HepG2 (cell line): ENCODE measurements around the gene NOA1. TPM values are rescaled to one million over a fixed set of nuclear protein-coding genes. Genes with fewer than 3 reads are reported as not detected.

Experiments
- CHD4 ChIP-seq: fragments of 200-600 bp; sonication (generic); IDR thresholded peaks from 2 replicates; pipeline ENCODE4 v1.7.0; 2017; ENCODE audit warnings: mild to moderate bottlenecking, low read length, borderline replicate concordance
- DNMT1 ChIP-seq: sonication (generic); formaldehyde crosslinking; IDR thresholded peaks from 2 replicates; pipeline ENCODE4 v1.5.1; 2020; ENCODE audit warnings: mild to moderate bottlenecking, missing genetic modification reagents
- NONO ChIP-seq, 2 experiments: fragments of 450-650 bp in 1 of 2; sonication (generic) in 1 of 2; formaldehyde crosslinking in 1 of 2; IDR thresholded peaks in 1 of 2; conservative IDR thresholded peaks in 1 of 2; 2 replicates each; pipeline versions ENCODE4 v1.6.1 to v1.8.0; 2017 to 2022; ENCODE audit warnings: mild to moderate bottlenecking in 1 of 2, missing genetic modification reagents in 1 of 2, moderate library complexity in 1 of 2
- POLR2AphosphoS5 ChIP-seq: IDR thresholded peaks from 2 replicates; pipeline ENCODE4 v1.6.1; 2012; ENCODE audit warnings: low read depth, low read length
- POLR2G ChIP-seq: fragments of 200-400 bp; formaldehyde crosslinking; IDR thresholded peaks from 2 replicates; pipeline ENCODE4 v1.6.1; 2018; ENCODE audit warnings: mild to moderate bottlenecking, low read depth, low read length, moderate library complexity
- SRSF4 ChIP-seq: fragments of 200-400 bp; formaldehyde crosslinking; IDR thresholded peaks from one replicate; pipeline ENCODE4 v1.6.1; 2018; ENCODE audit warnings: mild to moderate bottlenecking, low read depth, low read length, moderate library complexity; ENCODE audit not compliant: poor library complexity, severe bottlenecking
- YEATS2 ChIP-seq: sonication (generic); formaldehyde crosslinking; IDR thresholded peaks from 2 replicates; pipeline ENCODE4 v1.4.0; 2020; ENCODE audit warnings: missing genetic modification reagents, borderline replicate concordance
- ZBTB3 ChIP-seq: sonication (generic); formaldehyde crosslinking; IDR thresholded peaks from 2 replicates; pipeline ENCODE4 v1.4.0; 2020; ENCODE audit warnings: low read depth, mild to moderate bottlenecking, moderate library complexity, missing genetic modification reagents, borderline replicate concordance
- ZBTB7B ChIP-seq: sonication (generic); formaldehyde crosslinking; IDR thresholded peaks from 2 replicates; pipeline ENCODE4 v1.4.0; 2020; ENCODE audit warnings: missing genetic modification reagents
- ZNF296 ChIP-seq: sonication (generic); formaldehyde crosslinking; conservative IDR thresholded peaks from 2 replicates; pipeline ENCODE4 v1.5.0; 2020; ENCODE audit warnings: mild to moderate bottlenecking, missing genetic modification reagents
- ZNF33B ChIP-seq: sonication (generic); formaldehyde crosslinking; IDR thresholded peaks from 2 replicates; pipeline ENCODE4 v1.5.1; 2020; ENCODE audit warnings: mild to moderate bottlenecking, missing genetic modification reagents
- ZNF446 ChIP-seq: sonication (generic); formaldehyde crosslinking; IDR thresholded peaks from 2 replicates; pipeline ENCODE4 v1.5.0; 2020; ENCODE audit warnings: mild to moderate bottlenecking, missing genetic modification reagents
- ZNF484 ChIP-seq: sonication (generic); formaldehyde crosslinking; IDR thresholded peaks from 2 replicates; pipeline ENCODE4 v1.5.1; 2020; ENCODE audit warnings: mild to moderate bottlenecking, low read depth, missing genetic modification reagents, borderline replicate concordance
- ZNF709 ChIP-seq: sonication (generic); formaldehyde crosslinking; IDR thresholded peaks from 2 replicates; pipeline ENCODE4 v1.5.0; 2020; ENCODE audit warnings: mild to moderate bottlenecking, missing genetic modification reagents
- ZNF713 ChIP-seq: sonication (generic); formaldehyde crosslinking; IDR thresholded peaks from 2 replicates; pipeline ENCODE4 v1.4.0; 2020; ENCODE audit warnings: mild to moderate bottlenecking, missing genetic modification reagents
- ZNF766 ChIP-seq: sonication (generic); formaldehyde crosslinking; IDR thresholded peaks from 2 replicates; pipeline ENCODE4 v1.5.0; 2020; ENCODE audit warnings: missing genetic modification reagents, borderline replicate concordance
- ZNF883 ChIP-seq: sonication (generic); formaldehyde crosslinking; IDR thresholded peaks from 2 replicates; pipeline ENCODE4 v1.5.1; 2020; ENCODE audit warnings: mild to moderate bottlenecking, missing genetic modification reagents; ENCODE audit errors: not compliant biosample characterization
- polyA plus RNA-seq, 8 experiments: library from polyadenylated mRNA; depleted of rRNA in 3 of 8; stranded (reverse) in 7 of 8; unstranded in 1 of 8; fragments of >200 nt; fragmentation: Illumina TruSeq in 4 of 8; extraction: Trizol in 4 of 8; gene quantifications; 2 replicates each; pipeline versions ENCODE4 v1.2.1 to v1.2.3, GENCODE V29; 2011 to 2016; ENCODE audit warnings: low read depth in 4 of 8, missing spikeins in 1 of 8, mixed read lengths in 1 of 8; ENCODE audit not compliant: insufficient read depth in 1 of 8
- total RNA-seq, 5 experiments: library from RNA; depleted of rRNA; stranded (reverse); fragments of >200 nt; fragmentation: Illumina TruSeq; extraction: Trizol; gene quantifications; 2 replicates each; pipeline ENCODE4 v1.2.3, GENCODE V29; 2016; ENCODE audit warnings: low read depth in 1 of 5
- TF ChIP-seq, protein P1 (sequence below): sonication (generic); formaldehyde crosslinking; IDR thresholded peaks from 2 replicates; pipeline ENCODE4 v1.4.0; 2020; ENCODE audit warnings: mild to moderate bottlenecking, missing genetic modification reagents
- TF ChIP-seq, protein P2 (sequence below): sonication (generic); formaldehyde crosslinking; IDR thresholded peaks from 2 replicates; pipeline ENCODE4 v1.5.0; 2020; ENCODE audit warnings: mild to moderate bottlenecking, missing genetic modification reagents, moderate library complexity
- TF ChIP-seq, protein P3 (sequence below): IDR thresholded peaks from 2 replicates; pipeline ENCODE4 v1.6.1; 2018; ENCODE audit warnings: missing genetic modification reagents
- TF ChIP-seq, protein P4 (sequence below): sonication (generic); formaldehyde crosslinking; IDR thresholded peaks from 2 replicates; pipeline ENCODE4 v1.4.0; 2020; ENCODE audit warnings: low read depth, mild to moderate bottlenecking, missing genetic modification reagents
- TF ChIP-seq, protein P5 (sequence below): sonication (generic); formaldehyde crosslinking; IDR thresholded peaks from 2 replicates; pipeline ENCODE4 v1.5.1; 2020; ENCODE audit warnings: missing genetic modification reagents, mild to moderate bottlenecking, borderline replicate concordance

The NOA1 gene
- total and polyA plus RNA-seq, 2 of the 13 experiments (the other 11 are each of a cell fraction or from before 2014, with no cell fraction given), result 17.3 to 19.0 TPM

DNA sequence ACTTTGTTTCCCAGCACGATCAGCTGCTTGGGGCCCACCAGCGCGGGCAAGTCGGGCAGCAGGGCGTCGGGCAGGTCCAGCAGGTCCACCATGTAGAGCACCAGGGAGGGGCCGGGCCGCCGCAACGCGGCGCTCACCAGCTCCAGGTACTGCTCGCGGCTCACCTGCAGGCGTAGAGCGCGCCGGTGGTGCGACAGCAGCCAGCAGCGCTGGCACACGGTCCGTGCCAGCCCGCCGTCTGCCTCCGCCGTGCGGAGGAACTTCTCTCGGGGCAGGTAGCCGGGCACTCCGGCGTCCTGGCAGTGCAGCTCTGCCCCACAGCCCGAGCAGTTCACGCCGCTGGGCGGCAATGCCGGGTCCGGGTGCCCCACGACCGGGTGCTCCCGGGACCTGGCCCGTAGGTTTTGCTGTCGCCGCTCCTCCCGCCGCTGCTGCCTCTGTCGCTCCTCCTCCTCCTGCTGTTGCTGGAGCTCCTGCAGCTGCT is 527 bp downstream of the NOA1 start (continued):
- TF ChIP-seq, protein P1, sequence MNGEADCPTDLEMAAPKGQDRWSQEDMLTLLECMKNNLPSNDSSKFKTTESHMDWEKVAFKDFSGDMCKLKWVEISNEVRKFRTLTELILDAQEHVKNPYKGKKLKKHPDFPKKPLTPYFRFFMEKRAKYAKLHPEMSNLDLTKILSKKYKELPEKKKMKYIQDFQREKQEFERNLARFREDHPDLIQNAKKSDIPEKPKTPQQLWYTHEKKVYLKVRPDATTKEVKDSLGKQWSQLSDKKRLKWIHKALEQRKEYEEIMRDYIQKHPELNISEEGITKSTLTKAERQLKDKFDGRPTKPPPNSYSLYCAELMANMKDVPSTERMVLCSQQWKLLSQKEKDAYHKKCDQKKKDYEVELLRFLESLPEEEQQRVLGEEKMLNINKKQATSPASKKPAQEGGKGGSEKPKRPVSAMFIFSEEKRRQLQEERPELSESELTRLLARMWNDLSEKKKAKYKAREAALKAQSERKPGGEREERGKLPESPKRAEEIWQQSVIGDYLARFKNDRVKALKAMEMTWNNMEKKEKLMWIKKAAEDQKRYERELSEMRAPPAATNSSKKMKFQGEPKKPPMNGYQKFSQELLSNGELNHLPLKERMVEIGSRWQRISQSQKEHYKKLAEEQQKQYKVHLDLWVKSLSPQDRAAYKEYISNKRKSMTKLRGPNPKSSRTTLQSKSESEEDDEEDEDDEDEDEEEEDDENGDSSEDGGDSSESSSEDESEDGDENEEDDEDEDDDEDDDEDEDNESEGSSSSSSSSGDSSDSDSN (CRISPR knock-in tag), result peak; percentile 82
- TF ChIP-seq POLR2G (no peak), ZNF709 (peak; percentile 74; the same call in 1 of the 2 replicates), ZNF446 (CRISPR knock-in tag) (0 out of 2 replicates have a peak, but pooled peaks have one; percentile 20), NONO (IDR thresholded peaks at IDR 0.05) (no peak), NONO (CRISPR knock-in tag; conservative IDR thresholded peaks at IDR 0.05) (peak; percentile 53; the same call in 1 of the 2 replicates), ZNF883 (CRISPR knock-in tag) (peak; percentile 11), DNMT1 (CRISPR knock-in tag) (no peak), ZNF766 (no peak), ZBTB3 (0 out of 2 replicates have a peak, but pooled peaks have one; percentile 65), ZNF296 (CRISPR knock-in tag) (peak; percentile 53; the same call in 1 of the 2 replicates), ZNF484 (CRISPR knock-in tag) (no peak), POLR2AphosphoS5 (no peak), CHD4 (no peak), YEATS2 (CRISPR knock-in tag) (no peak), ZBTB7B (CRISPR knock-in tag) (no peak), ZNF713 (CRISPR knock-in tag) (no peak), ZNF33B (CRISPR knock-in tag) (peak; percentile 82; the same call in 1 of the 2 replicates), SRSF4 (no peak)
- TF ChIP-seq, protein P2, sequence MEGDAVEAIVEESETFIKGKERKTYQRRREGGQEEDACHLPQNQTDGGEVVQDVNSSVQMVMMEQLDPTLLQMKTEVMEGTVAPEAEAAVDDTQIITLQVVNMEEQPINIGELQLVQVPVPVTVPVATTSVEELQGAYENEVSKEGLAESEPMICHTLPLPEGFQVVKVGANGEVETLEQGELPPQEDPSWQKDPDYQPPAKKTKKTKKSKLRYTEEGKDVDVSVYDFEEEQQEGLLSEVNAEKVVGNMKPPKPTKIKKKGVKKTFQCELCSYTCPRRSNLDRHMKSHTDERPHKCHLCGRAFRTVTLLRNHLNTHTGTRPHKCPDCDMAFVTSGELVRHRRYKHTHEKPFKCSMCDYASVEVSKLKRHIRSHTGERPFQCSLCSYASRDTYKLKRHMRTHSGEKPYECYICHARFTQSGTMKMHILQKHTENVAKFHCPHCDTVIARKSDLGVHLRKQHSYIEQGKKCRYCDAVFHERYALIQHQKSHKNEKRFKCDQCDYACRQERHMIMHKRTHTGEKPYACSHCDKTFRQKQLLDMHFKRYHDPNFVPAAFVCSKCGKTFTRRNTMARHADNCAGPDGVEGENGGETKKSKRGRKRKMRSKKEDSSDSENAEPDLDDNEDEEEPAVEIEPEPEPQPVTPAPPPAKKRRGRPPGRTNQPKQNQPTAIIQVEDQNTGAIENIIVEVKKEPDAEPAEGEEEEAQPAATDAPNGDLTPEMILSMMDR (CRISPR knock-in tag), result peak; percentile 53
- TF ChIP-seq, protein P3, sequence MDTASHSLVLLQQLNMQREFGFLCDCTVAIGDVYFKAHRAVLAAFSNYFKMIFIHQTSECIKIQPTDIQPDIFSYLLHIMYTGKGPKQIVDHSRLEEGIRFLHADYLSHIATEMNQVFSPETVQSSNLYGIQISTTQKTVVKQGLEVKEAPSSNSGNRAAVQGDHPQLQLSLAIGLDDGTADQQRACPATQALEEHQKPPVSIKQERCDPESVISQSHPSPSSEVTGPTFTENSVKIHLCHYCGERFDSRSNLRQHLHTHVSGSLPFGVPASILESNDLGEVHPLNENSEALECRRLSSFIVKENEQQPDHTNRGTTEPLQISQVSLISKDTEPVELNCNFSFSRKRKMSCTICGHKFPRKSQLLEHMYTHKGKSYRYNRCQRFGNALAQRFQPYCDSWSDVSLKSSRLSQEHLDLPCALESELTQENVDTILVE (CRISPR knock-in tag), result no peak
- TF ChIP-seq, protein P4, sequence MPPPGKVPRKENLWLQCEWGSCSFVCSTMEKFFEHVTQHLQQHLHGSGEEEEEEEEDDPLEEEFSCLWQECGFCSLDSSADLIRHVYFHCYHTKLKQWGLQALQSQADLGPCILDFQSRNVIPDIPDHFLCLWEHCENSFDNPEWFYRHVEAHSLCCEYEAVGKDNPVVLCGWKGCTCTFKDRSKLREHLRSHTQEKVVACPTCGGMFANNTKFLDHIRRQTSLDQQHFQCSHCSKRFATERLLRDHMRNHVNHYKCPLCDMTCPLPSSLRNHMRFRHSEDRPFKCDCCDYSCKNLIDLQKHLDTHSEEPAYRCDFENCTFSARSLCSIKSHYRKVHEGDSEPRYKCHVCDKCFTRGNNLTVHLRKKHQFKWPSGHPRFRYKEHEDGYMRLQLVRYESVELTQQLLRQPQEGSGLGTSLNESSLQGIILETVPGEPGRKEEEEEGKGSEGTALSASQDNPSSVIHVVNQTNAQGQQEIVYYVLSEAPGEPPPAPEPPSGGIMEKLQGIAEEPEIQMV (CRISPR knock-in tag), result 0 out of 2 replicates have a peak, but pooled peaks have one; percentile 8
- TF ChIP-seq, protein P5, sequence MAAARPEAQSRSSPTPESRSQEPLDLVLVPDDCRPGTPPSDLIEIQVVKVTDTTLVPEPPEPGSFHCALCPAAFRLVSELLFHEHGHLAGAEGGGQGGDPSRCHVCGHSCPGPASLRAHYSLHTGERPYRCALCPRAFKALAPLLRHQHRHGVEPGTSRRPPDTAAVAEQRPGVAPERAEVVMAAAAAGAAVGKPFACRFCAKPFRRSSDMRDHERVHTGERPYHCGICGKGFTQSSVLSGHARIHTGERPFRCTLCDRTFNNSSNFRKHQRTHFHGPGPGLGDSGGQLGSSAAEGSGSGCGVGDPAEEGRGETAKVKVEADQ (CRISPR knock-in tag), result no peak
